HFF-Myc (cell line): Measurements from ENCODE around the gene RNF145.
"Not testable (repeated sequence)": the region's sequence is repeated elsewhere in the genome, so short reads cannot be mapped to it uniquely, and the experiment has no call there.

Experiments used
- DNase-seq: peaks from one replicate; pipeline ENCODE4 v3.0.0-alpha.2; 2011; ENCODE audit warnings: low read depth; ENCODE audit errors: extremely low read depth
- H3K4me3 ChIP-seq: replicated peaks from 2 replicates; pipeline ENCODE4 v1.5.1; 2011; ENCODE audit warnings: low read depth, mild to moderate bottlenecking, control low read depth, low read length
- CTCF ChIP-seq: IDR thresholded peaks from 2 replicates; pipeline ENCODE4 v1.5.1; 2012; ENCODE audit warnings: mild to moderate bottlenecking, low read depth, low read length, control low read depth; ENCODE audit errors: missing control alignments

RNF145 gene

GRCh38 chr5:159155960-159156359, 53.4 kb downstream of the RNF145 start:
- no peak for DNase-seq
- H3K4me3 ChIP-seq = no peak overlapping the region
- TF ChIP-seq CTCF = no peak

GRCh38 chr5:159152876-159153275, 56.5 kb downstream of the RNF145 start:
- no peak for TF ChIP-seq CTCF
- no peak for DNase-seq
- H3K4me3 ChIP-seq = no peak overlapping the region

GRCh38 chr5:159149085-159149484, 60.3 kb downstream of the RNF145 start:
- no peak for DNase-seq
- H3K4me3 ChIP-seq = no peak overlapping the region
- no peak for TF ChIP-seq CTCF

GRCh38 chr5:159147976-159148375, 61.4 kb downstream of the RNF145 start:
- no peak for DNase-seq
- no peak for TF ChIP-seq CTCF
- no peak overlapping the region for H3K4me3 ChIP-seq

- no peak overlapping the region for H3K4me3 ChIP-seq
- no peak for DNase-seq
- TF ChIP-seq CTCF = no peak
Observed at GRCh38 chr5:159146839-159147238, 62.5 kb downstream of the RNF145 start.

GRCh38 chr5:159145160-159145559, 64.2 kb downstream of the RNF145 start:
- not testable (repeated sequence) for H3K4me3 ChIP-seq, DNase-seq

- no peak for DNase-seq
- no peak overlapping the region for H3K4me3 ChIP-seq
- no peak for TF ChIP-seq CTCF
Observed at GRCh38 chr5:159139802-159140201, 69.6 kb downstream of the RNF145 start.
